IMR-90 (cell line): ENCODE measurements around the gene PCDH12. TPM values are rescaled to one million over a fixed set of nuclear protein-coding genes. Genes with fewer than 3 reads are reported as not detected.

ENCODE experiments used
- ATAC-seq: fragments of 200-7000 bp; cut with Tn5 transposase; 2 replicates; pipeline ENCODE4 v1.9.1; 2020; ENCODE audit warnings: low read depth, mild to moderate bottlenecking, moderate library complexity
- BruUV-seq: library from RNA; stranded (reverse); fragments of 400-500 nt; replicated peaks from 2 replicates; lab custom pipeline; 2021; lab: Mats Ljungman, UMichigan
- CTCF ChIA-PET: fragments of 300-600 bp; formaldehyde crosslinking; extraction: SDS; loops from one replicate; lab custom pipeline; 2021; ENCODE audit warnings: antibody characterized with exemption; lab: Yijun Ruan, JAX
- POLR2A ChIA-PET: fragments of 300-600 bp; sonication (Branson Sonifier 250); formaldehyde crosslinking; loops from one replicate; lab custom pipeline; 2022; ENCODE audit warnings: antibody characterized with exemption; ENCODE audit not compliant: unreplicated experiment; lab: Charles Lee
- DNase-seq: peaks from one replicate; pipeline ENCODE4 v3.0.0; 2013
- H2AFZ ChIP-seq: replicated peaks from 2 replicates; pipeline ENCODE3; 2013; ENCODE audit warnings: low read length, mild to moderate bottlenecking; ENCODE audit not compliant: poor library complexity
- H2AK5ac ChIP-seq: 2 replicates; pipeline ENCODE4 v1.6.1; 2013; ENCODE audit warnings: low read depth, low read length, inconsistent platforms
- H2AK9ac ChIP-seq: replicated peaks from 2 replicates; pipeline ENCODE3; 2013; ENCODE audit warnings: mild to moderate bottlenecking, low read depth, low read length, moderate library complexity; ENCODE audit not compliant: poor library complexity
- H2BK120ac ChIP-seq: 2 replicates; pipeline ENCODE4 v1.6.1; 2013; ENCODE audit warnings: low read depth, low read length, inconsistent platforms
- H2BK15ac ChIP-seq: 3 replicates; pipeline ENCODE4 v1.6.1; 2013; ENCODE audit warnings: low read depth, low read length, inconsistent platforms
- H2BK20ac ChIP-seq: 2 replicates; pipeline ENCODE4 v1.6.1; 2013; ENCODE audit warnings: low read depth, mild to moderate bottlenecking, inconsistent platforms, low read length, moderate library complexity
- H2BK5ac ChIP-seq: 2 replicates; pipeline ENCODE4 v1.6.1; 2013; ENCODE audit warnings: mild to moderate bottlenecking, low read depth, low read length, inconsistent platforms; ENCODE audit not compliant: poor library complexity, severe bottlenecking
- H3K14ac ChIP-seq: replicated peaks from 2 replicates; pipeline ENCODE4 v1.6.1; 2013; ENCODE audit warnings: low read depth, low read length, inconsistent platforms
- H3K18ac ChIP-seq: 2 replicates; pipeline ENCODE4 v1.6.1; 2013; ENCODE audit warnings: low read depth, low read length, control low read depth
- H3K23ac ChIP-seq: 2 replicates; pipeline ENCODE4 v1.6.1; 2013; ENCODE audit warnings: low read depth, low read length, inconsistent platforms
- H3K27ac ChIP-seq: 2 replicates; pipeline ENCODE4 v1.5.1; 2013; ENCODE audit warnings: mild to moderate bottlenecking, control low read depth, low read length; ENCODE audit not compliant: insufficient read depth
- H3K27me3 ChIP-seq: 2 replicates; pipeline ENCODE4 v1.6.1; 2013; ENCODE audit warnings: low read length; ENCODE audit not compliant: control insufficient read depth, insufficient read depth
- H3K36me3 ChIP-seq: 2 replicates; pipeline ENCODE4 v1.6.1; 2013; ENCODE audit warnings: low read length, mixed read lengths; ENCODE audit not compliant: control insufficient read depth, insufficient read depth
- H3K4ac ChIP-seq: 2 replicates; pipeline ENCODE4 v1.6.1; 2013; ENCODE audit warnings: low read depth, low read length, inconsistent platforms
- H3K4me1 ChIP-seq: 2 replicates; pipeline ENCODE4 v1.6.1; 2013; ENCODE audit warnings: low read length, mixed read lengths; ENCODE audit not compliant: control insufficient read depth, insufficient read depth
- H3K4me2 ChIP-seq: 2 replicates; pipeline ENCODE4 v1.6.1; 2013; ENCODE audit warnings: low read depth, mild to moderate bottlenecking, control low read depth, low read length, moderate library complexity
- H3K4me3 ChIP-seq: 2 replicates; pipeline ENCODE4 v1.5.1; 2013; ENCODE audit warnings: low read depth, mild to moderate bottlenecking, control low read depth, low read length, moderate library complexity; ENCODE audit not compliant: insufficient read depth
- H3K56ac ChIP-seq: 2 replicates; pipeline ENCODE4 v1.6.1; 2013; ENCODE audit warnings: low read length, inconsistent platforms; ENCODE audit not compliant: insufficient read depth; ENCODE audit errors: extremely low read depth
- H3K79me1 ChIP-seq, 2 experiments: 2 replicates each; pipeline ENCODE4 v1.6.1; 2013; ENCODE audit warnings: low read length in 2 of 2, inconsistent platforms in 1 of 2, low read depth in 1 of 2
- H3K9ac ChIP-seq: 2 replicates; pipeline ENCODE4 v1.6.1; 2013; ENCODE audit warnings: low read depth, low read length, control low read depth
- H3K9me1 ChIP-seq: 2 replicates; pipeline ENCODE4 v1.6.1; 2013; ENCODE audit warnings: low read length, inconsistent platforms; ENCODE audit not compliant: insufficient read depth
- H3K9me3 ChIP-seq: 2 replicates; pipeline ENCODE4 v1.6.1; 2013; ENCODE audit warnings: low read length; ENCODE audit not compliant: control insufficient read depth, insufficient read depth
- H4K20me1 ChIP-seq: 2 replicates; pipeline ENCODE4 v1.6.1; 2013; ENCODE audit warnings: low read length, inconsistent platforms; ENCODE audit not compliant: insufficient read depth
- H4K5ac ChIP-seq: 2 replicates; pipeline ENCODE4 v1.6.1; 2013; ENCODE audit warnings: mild to moderate bottlenecking, low read depth, low read length, control low read depth
- H4K8ac ChIP-seq, 2 experiments: 2 replicates each; pipeline ENCODE4 v1.6.1; 2013; ENCODE audit warnings: low read depth in 2 of 2, low read length in 2 of 2, control low read depth in 1 of 2, inconsistent platforms in 1 of 2
- H4K91ac ChIP-seq: 2 replicates; pipeline ENCODE4 v1.6.1; 2013; ENCODE audit warnings: low read depth, low read length, inconsistent platforms; ENCODE audit not compliant: insufficient read depth
- CHD1 ChIP-seq: IDR thresholded peaks from 2 replicates; pipeline ENCODE4 v1.6.1; 2012; ENCODE audit warnings: low read depth, low read length, improper control_type of control experiment
- ELK1 ChIP-seq: fragments of 150-350 bp; IDR thresholded peaks from 2 replicates; pipeline ENCODE4 v1.6.1; 2016; ENCODE audit warnings: low read depth, mild to moderate bottlenecking, low read length, moderate library complexity, borderline replicate concordance
- FOS ChIP-seq: fragments of 150-350 bp; IDR thresholded peaks from 2 replicates; pipeline ENCODE4 v1.6.1; 2016; ENCODE audit warnings: low read depth, low read length
- MAFK ChIP-seq: IDR thresholded peaks from 2 replicates; pipeline ENCODE4 v1.6.1; 2012; ENCODE audit warnings: low read depth, low read length, improper control_type of control experiment
- NFE2L2 ChIP-seq: fragments of 150-350 bp; IDR thresholded peaks from 2 replicates; pipeline ENCODE4 v1.6.1; 2016; ENCODE audit warnings: low read depth, mild to moderate bottlenecking, low read length
- POLR2A ChIP-seq: IDR thresholded peaks from 2 replicates; pipeline ENCODE4 v1.6.1; 2012; ENCODE audit warnings: mild to moderate bottlenecking, low read depth, low read length
- RFX5 ChIP-seq: IDR thresholded peaks from 2 replicates; pipeline ENCODE4 v1.8.0; 2012; ENCODE audit warnings: low read depth, mild to moderate bottlenecking, low read length, moderate library complexity
- WGBS, 2 experiments: methylation state at CpG; one replicate each; pipeline versions ENCODE4 v1.1.5 to v1.1.7; 2013; ENCODE audit warnings: missing lambda C conversion rate in 2 of 2; ENCODE audit not compliant: insufficient read length in 1 of 2; ENCODE audit errors: extremely low coverage in 2 of 2; 5-methylcytosine and 5-hydroxymethylcytosine counted together
- dilution Hi-C: fragments of 300-500 bp; cut with HindIII; formaldehyde crosslinking; loops from one replicate; pipeline ENCODE4 v1.14.3; 2018; ENCODE audit warnings: low sequenced_read_pairs; ENCODE audit not compliant: unreplicated experiment
- in situ Hi-C: fragments of 300-500 bp; cut with MboI; formaldehyde crosslinking; loops from 3 replicates; pipeline ENCODE4 v1.14.3; 2019; ENCODE audit warnings: low sequenced_read_pairs, inconsistent platforms, mixed read lengths
- intact Hi-C: fragments of 100-400 bp; cut with micrococcal nuclease; formaldehyde crosslinking; loops from 2 replicates; pipeline ENCODE4 v1.10.0; 2022
- polyA plus RNA-seq, 3 experiments: library from polyadenylated mRNA; depleted of rRNA; stranded (reverse); fragments of >200 nt; gene quantifications; 2 replicates each; pipeline ENCODE4 v1.2.3, GENCODE V29; 2012; ENCODE audit warnings: low replicate concordance in 1 of 3
- total RNA-seq: library from RNA; depleted of rRNA; stranded (reverse); fragments of >200 nt; gene quantifications from 2 replicates; pipeline ENCODE4 v1.2.3, GENCODE V29; 2012
- TF ChIP-seq, protein P1 (sequence below): fragments of 150-350 bp; IDR thresholded peaks from 2 replicates; pipeline ENCODE4 v1.6.1; 2017; ENCODE audit warnings: mild to moderate bottlenecking, antibody characterized with exemption, low read length, low read depth

The PCDH12 gene
- total and polyA plus RNA-seq, 2 of the 4 experiments (the other 2 are of a cell fraction), result 0.02 to 0.18 TPM

DNA sequence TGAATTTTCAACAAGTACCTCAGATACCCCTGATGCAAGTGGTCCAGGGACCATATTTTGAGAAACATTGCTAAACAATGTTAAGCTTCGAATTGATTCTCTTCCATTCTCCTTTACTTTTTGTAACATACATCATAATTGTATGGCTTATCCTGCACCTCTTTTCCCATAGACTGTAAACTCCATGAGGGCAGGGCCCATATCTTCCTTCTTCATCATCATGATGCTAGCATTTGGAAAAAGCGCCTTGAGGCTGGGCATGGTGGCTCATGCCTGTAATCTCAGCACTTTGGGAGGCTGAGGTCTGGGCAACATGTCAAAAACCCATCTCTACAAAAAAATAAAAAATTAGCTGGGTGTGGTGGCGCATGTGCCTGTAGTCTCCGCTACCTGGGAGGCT is 48.8 kb downstream of the PCDH12 start:
- no peak overlapping the region for H2AK9ac ChIP-seq
- no peak overlapping the region for H2AK5ac ChIP-seq
- no peak overlapping the region for H3K18ac ChIP-seq
- no peaks in the 10 kb centered on the region for H3K36me3 ChIP-seq
- H3K14ac ChIP-seq, result no peak overlapping the region
- H3K79me1 ChIP-seq, result no peaks in the 10 kb centered on the region
- no peak overlapping the region for H2BK120ac ChIP-seq
- H2BK15ac ChIP-seq, result no peak overlapping the region
- no peak overlapping the region for H4K8ac ChIP-seq
- no peaks in the 10 kb centered on the region for H3K9me3 ChIP-seq
- no peak overlapping the region for H2BK5ac ChIP-seq
- no TSS peak for BruUV-seq
- H4K91ac ChIP-seq, result no peak overlapping the region
- no peak overlapping the region for H3K4me2 ChIP-seq
- H4K5ac ChIP-seq, result no peak overlapping the region
- in situ Hi-C loops (no loop called here), dilution Hi-C loops (no loop called here), intact Hi-C loops (no loop called here)
- H3K23ac ChIP-seq, result no peak overlapping the region
- H3K27ac ChIP-seq, result no peak overlapping the region
- no peak overlapping the region for H3K56ac ChIP-seq
- H3K4ac ChIP-seq, result no peak overlapping the region
- TF ChIP-seq, protein P1, sequence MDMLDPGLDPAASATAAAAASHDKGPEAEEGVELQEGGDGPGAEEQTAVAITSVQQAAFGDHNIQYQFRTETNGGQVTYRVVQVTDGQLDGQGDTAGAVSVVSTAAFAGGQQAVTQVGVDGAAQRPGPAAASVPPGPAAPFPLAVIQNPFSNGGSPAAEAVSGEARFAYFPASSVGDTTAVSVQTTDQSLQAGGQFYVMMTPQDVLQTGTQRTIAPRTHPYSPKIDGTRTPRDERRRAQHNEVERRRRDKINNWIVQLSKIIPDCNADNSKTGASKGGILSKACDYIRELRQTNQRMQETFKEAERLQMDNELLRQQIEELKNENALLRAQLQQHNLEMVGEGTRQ, result no peak
- no peak for TF ChIP-seq CHD1
- TF ChIP-seq RFX5, result no peak
- TF ChIP-seq POLR2A, result no peak
- TF ChIP-seq MAFK, result no peak
- TF ChIP-seq FOS, result no peak
- no peak for TF ChIP-seq ELK1
- TF ChIP-seq NFE2L2, result no peak
- no peaks in the 10 kb centered on the region for H3K4me1 ChIP-seq
- H3K9me1 ChIP-seq, result no peaks in the 10 kb centered on the region
- CTCF ChIA-PET, result no interaction called here
- POLR2A ChIA-PET, result no interaction called here
- H3K9ac ChIP-seq, result no peak overlapping the region
- H3K27me3 ChIP-seq, result peaks cover 18% of the 10 kb centered on the region
- H3K4me3 ChIP-seq, result no peak overlapping the region
- WGBS, 2 experiments, result 75% methylated on average over 1 of the region's 4 CpGs; no CpG with 5 or more reads in 1 of the 2 experiments
- no peak for ATAC-seq
- H2BK20ac ChIP-seq, result no peak overlapping the region
- H4K20me1 ChIP-seq, result no peaks in the 10 kb centered on the region
- no peak for DNase-seq
- H2AFZ ChIP-seq, result no peak overlapping the region
